COLO829 (cell line): ENCODE measurements around the gene AGBL3.
"Not testable (repeated sequence)": the region's sequence is repeated elsewhere in the genome, so short reads cannot be mapped to it uniquely, and the experiment has no call there.

Source experiments
- DNase-seq: peaks from one replicate; pipeline ENCODE4 v3.0.0; 2012; ENCODE audit warnings: low spot score

AGBL3 gene

DNA sequence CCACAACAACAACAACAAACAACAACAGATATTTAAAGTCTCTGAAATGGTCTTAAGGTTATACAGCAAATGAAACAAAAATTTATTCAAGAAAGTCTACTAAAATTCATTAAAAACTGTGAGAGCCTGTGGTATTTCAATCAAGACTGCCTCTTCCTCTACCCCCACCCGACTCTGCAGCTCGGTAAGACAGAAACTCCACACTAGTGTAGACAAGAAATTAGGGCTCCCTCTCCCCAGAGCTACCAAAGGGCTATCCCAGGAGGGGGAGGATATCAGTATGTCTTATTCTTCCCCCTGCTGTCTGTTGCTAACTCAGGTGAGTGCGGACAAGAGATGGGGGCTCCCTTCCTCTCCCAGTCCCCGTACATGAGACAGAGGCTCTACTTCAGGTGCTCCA is 90.6 kb downstream of the AGBL3 start:
- DNase-seq = no peak

DNA sequence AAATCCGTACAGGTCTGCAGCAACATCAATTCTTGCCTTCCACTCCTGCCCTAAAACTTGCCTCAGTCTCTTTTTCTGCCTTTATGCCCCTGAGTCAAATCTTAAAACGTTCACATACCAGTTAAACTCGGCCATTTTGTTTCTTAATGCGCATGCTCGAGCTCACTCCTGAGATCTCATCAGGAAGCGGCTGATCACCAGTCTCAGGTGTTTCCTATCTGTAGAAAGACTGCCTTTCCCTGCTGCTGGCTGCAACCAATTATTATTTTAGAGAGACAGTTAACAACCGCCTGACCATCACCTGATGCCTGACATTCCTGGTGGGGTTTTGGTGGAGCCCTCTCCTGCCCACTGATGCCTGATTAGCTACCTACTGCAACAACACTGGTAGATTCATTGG is 91.3 kb downstream of the AGBL3 start:
- DNase-seq = no peak

DNA sequence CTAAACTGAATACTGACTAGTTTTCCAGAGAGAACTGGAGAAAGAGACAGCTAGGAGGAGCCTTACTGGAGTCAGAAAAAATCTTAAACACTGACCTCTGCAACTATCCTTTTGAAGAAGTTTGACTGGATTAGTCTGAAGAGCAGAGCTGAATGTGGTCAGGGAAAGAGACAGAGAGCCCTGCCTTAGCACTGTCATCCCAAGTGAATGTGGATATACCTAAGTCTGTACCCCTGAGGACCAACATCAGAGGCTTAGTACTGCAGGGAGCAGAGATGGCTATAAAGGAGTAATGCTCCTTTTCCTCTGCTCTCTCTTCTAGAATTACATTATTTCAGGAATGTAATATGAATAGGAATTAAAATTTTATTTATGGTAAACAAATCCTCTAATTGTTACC is 91.7 kb downstream of the AGBL3 start:
- DNase-seq = no peak

DNA sequence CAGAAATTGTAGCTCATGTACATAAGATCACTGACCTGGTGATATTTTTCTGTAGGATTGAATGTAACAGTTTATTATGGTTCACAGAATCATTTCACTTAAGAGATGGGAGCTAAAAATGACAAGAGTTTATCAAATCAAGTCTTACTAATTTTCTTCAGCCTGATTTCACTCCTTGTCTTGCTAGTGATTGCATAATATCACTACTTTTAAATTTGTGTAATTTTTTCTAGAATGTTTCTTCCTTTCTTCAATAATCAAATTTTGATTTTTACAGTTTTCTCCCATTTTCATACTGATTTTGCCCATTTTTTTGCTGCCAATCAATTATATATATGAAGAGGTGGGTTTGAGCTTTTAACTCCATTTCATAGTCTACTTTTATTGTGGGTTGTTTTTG is 92.8 kb downstream of the AGBL3 start:
- DNase-seq = no peak

DNA sequence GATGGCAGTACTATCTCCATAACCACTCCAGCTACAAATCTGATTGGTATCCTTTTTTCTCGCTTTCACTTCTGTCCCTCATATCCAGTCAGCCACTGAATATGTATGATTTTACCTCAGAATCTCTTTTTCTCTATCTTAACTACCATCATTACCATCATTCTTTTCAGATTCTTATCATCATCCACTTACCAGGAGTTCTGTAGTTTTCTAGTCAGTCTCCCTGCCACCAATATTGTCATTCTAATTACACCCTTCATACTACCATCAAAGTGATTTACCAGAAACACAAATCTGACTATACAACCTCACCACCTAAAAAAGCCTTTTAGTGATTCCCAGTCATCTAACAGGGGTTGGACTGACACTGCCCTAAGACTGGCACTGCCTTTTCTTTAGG is 96.7 kb downstream of the AGBL3 start:
- no peak for DNase-seq

DNA sequence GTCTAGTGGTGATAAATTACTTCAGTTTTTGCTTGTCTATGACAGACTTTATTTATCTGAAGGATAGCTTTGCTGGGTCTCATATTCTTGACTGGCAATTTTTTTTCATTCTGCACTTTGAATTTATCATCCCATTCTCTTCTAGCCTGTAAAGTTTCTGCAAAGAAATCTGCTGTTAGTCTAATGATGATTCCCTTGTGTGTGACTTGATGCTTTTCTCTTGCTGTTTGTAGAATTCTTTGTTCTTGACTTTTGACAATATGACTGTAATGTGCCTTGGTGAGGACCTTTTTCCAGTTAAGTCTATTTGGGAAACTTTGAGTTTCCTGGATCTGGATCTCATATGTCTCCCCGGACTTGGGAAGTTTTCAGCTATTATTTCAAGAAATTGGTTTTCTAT is 102.3 kb downstream of the AGBL3 start:
- DNase-seq = no peak

DNA sequence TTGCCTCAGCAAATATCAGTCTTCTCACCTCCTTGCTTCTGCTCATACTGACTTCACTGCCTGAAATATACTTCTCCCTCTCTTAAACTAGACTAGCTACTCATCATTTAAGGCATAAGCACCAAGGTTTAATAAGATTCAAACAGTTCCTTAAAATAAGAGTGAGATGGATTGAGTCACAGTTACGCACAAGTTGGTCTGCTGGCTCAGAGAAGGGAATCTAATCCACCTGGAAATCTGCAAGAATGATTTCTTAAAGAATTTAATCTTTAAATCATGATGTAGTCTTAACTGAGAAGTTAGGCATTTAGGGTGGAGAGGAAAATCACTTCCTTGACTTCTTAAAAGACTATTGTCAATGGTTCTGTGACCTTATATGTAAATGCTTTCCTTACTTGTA is 105.4 kb downstream of the AGBL3 start:
- DNase-seq = no peak

DNA sequence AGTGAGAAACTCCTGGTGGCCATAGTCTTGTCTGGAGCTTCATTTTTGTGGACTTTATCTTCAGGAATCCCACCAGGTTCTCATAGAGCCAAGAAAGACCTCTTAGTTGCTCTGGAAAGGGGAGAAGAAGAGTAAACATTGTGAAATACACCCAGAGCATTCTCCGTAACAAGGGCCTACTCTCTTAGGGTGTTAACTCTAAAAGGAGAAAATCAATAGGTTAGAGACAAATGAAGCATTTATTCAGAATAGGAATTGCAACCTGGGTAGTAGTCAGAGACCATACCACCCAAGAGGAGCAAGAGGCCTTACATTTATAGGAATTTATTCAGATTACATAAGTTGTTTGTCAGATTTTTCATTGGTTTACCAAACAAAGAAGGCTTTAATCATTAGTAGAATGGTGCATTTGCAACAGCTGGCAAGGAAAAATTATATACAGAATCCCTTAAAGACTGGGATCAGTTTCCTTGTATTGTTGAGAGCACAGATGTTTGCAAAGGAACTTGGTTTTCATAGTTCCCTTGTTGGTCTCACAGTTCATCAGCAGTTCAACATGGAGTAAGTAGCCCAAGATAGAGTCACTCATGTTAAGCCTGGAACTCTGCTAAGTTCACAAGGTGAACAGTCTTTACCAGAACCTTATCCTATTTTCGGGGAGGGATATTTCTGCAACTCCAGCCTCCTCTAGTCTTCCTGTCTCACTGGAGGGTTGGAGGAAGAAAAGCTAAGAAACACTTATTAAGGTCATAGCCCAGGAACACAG is 108.3 kb downstream of the AGBL3 start:
- DNase-seq = no peak

DNA sequence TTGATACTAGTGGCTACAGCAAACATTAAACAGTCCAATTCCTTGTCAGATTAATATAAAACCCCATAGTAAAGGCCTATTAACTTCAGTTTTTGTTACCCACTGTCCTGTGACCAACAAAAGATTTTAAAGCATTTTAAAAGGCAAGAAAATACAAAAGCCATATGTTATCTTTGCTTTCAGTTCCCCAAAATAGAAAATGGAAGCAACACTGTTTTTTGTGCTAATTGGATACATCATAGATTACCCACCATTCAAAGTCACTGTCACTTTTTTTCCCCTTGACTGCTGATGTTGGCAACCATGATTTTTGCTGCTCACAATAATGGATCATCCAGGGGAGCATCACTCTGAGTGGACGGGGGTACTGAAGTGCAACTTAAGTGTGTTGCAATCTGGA is 109.1 kb downstream of the AGBL3 start:
- DNase-seq = no peak

DNA sequence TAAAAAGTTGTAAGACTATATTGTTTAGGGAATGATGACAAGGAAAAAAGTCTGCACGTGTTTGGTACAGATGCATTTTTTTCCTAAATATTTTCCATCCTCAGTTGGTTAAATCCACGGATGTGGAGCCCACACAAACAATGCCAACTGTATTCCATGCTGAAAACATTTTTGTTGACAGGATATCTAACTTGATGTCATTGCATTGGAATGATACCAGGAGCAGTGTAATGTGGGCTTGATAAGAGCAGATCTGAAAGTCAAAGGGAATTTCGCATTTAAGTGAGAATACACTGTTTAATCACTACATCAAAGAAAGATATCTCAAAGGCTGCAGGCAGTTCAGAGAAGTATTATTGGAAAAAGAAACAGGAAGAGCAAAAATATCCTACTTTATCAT is 112.1 kb downstream of the AGBL3 start:
- peak; percentile 69 for DNase-seq

DNA sequence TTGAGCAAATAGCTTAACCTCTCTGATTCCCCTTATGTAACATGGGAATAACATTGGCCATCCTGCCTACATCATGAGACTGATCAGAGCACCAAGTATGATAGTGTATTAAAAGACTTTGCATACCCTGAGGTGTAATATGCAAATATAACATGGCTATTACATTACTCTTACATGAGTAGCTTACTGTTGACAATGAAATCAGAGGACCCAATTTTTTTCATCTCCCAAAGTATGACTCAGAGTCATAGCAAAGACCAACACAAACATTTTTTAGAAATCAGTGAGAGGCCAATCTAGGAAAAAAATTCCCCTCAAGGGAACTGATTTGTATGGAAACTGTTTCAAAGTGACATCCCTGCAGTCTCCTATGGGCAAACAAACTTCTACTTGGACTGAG is 114.5 kb downstream of the AGBL3 start:
- DNase-seq = peak; percentile 67

DNA sequence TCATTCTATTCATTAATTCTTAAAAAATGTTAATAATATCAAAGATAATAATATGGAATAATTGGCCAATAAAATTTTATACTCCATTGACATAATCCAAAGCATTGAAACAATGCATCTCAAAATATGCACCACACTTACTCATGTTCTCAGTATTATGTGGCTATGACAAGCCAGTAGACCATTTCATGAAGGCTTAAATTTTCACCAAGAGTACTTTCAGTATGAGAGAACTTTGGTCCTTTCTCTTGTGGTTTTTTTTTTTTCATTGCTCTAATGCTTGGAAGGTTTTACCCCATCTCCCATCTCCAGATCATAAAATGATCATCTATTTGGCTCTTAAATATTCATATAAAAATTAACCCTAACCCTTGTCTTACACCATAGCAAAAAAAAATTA is 116.1 kb downstream of the AGBL3 start:
- DNase-seq = no peak

DNA sequence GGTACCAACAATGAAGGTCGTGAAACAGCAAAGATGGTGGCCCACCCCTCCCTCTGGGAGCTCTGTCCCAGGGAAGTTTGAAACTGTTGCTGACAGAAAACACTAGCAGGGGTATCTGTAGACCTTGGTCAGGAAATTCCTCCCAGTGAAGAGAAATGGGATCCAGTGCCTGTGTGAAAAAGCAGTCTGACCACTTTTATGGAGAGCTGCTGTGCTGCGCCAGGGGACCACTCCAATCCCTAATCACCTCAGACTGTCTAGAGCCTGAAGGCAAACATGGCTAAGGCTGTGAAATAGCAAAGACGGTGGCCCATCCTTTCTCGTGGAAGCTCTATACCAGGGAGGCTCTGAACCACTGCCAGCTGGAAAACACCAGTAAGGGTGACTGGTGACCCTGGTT is 123.3 kb downstream of the AGBL3 start:
- no peak for DNase-seq

DNA sequence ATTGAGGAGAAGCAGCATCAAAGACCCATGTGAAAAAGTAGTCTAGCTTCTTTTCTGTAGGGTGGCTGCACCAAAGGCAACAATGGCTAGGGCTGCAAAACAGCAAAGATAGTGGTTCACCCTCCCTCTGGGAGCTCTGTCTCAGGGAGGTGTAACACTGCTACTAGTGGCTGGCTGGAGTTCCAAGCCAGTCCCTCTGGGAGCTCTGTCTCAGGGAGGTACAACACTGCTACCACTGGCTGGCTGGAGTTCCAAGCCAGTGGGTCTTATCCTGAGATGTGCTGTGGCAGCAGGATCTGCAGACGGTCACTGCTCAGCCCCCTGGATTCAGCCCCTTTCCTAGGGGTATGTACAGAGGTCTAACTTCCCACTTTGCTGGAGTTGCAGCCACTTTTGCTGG is 123.7 kb downstream of the AGBL3 start:
- DNase-seq = no peak

DNA sequence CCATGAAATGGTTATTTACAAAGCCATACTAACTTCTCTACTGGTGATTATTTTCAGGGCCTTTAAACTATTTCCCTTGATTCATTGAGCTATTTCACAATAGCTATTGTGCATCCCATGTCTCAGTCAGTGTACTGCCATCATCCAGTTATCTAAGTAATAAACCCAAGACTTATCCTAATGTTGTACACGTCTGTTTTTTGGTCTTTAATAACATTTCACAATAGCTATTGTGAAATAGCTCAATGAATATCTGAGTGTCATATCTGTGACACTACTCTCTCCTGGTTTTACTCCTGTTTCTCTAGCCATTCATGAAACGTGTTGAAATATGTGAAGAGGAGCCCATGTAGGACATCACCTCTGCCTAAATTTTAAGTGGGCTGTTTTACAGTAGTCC is 125.1 kb downstream of the AGBL3 start:
- DNase-seq = no peak

DNA sequence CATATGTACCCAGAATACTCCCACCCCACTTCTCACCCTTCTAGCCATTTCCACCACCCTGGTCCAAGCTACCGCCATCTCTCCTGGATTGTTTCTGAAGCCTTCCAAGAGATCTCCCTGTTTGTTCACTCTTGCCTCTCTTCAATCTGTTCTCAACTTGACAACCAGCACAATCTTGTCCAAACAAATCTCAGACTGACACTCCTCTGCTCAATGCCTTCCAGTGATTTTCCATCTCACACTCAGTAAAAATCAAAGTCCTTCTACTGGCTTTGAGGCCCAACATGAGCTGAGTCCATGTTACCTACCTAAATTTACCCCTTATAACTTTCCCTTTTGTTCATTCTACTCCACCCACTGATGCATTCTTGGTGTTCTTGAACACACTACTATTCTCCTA is 128.3 kb downstream of the AGBL3 start:
- DNase-seq = no peak

DNA sequence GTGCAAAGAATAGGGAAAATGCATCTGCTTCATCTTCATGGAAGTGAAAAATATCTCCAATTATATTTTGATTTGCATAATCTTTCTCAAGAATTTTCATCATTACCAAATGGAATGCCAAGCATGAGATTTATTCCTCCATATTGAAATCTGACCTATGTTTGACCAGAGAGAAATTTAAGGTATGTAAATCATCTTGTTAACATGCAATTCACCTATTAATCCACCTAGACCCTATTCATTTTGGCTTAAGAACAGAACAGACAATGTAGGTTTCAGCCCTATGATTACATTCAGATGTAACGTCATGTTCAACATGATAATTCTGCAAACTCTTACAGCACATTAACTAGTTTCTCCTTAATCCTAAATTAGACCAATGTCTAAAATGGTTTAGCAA is 130.8 kb downstream of the AGBL3 start:
- DNase-seq = no peak

DNA sequence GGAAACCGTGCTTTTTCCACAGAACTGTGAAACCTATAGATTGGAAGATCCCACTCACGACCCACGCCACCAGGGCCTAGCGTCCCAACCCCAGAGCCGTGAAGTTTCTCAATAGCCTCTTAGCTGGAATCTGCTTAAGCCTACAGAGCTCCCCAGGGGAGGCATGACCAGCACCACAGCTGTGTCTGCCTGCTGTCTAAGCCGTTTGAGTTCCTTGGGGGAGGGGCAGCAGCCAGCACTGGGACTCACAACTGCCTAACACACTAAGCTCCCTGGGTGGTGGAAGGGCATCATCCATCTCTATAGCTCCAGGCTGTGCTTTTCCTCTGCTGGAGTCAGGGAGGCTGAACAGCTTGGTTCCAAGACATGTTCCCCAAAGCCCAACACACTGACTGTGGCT is 135.6 kb downstream of the AGBL3 start:
- DNase-seq = no peak

DNA sequence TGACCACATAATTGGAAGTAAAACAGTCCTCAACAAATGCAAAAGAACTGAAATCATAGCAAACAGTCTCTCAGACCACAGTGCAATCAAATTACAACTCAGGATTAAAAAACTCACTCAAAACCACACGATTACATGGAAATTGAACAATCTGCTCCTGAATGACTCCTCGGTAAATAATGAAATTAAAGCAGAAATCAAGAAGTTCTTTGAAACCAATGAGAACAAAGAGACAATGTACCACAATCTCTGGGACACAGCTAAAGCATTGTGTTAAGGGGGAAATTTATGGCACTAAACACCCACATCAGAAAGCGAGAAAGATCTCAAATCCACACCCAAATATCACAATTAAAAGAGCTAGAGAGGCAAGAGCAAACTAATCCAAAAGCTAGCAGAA is 138.3 kb downstream of the AGBL3 start:
- not testable (repeated sequence) for DNase-seq

DNA sequence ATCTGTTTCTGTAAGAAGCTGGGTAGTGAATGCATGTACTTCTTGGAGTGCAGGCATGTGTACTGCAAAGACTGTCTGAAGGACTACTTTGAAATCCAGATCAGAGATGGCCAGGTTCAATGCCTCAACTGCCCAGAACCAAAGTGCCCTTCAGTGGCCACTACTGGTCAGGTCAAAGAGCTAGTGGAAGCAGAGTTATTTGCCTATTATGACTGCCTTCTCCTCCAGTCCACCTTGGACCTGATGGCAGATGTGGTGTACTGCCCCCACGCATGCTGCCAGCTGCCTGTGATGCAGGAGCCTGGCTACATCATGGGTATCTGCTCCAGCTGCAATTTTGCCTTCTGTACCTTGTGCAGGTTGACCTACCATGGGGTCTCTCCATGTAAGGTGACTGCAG is 142.6 kb downstream of the AGBL3 start:
- no peak for DNase-seq

DNA sequence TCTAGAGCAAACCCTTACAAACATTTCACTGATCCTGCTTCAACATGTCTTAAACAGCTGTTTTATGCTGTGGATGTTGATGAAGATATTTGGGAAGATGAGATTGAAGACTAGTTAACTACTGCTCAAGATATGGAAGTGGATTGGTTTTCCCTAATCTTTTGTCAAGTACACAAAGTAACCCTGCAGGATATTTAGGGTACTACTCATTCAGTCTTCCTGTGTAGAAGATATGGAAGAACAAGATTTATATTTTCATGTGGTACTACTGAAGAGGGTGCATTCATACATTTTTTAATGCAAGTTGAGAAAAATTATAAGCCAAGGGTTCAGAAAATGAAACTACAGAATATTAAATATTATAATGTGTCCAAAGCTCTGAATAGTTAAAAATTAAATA is 143.3 kb downstream of the AGBL3 start:
- DNase-seq = no peak

DNA sequence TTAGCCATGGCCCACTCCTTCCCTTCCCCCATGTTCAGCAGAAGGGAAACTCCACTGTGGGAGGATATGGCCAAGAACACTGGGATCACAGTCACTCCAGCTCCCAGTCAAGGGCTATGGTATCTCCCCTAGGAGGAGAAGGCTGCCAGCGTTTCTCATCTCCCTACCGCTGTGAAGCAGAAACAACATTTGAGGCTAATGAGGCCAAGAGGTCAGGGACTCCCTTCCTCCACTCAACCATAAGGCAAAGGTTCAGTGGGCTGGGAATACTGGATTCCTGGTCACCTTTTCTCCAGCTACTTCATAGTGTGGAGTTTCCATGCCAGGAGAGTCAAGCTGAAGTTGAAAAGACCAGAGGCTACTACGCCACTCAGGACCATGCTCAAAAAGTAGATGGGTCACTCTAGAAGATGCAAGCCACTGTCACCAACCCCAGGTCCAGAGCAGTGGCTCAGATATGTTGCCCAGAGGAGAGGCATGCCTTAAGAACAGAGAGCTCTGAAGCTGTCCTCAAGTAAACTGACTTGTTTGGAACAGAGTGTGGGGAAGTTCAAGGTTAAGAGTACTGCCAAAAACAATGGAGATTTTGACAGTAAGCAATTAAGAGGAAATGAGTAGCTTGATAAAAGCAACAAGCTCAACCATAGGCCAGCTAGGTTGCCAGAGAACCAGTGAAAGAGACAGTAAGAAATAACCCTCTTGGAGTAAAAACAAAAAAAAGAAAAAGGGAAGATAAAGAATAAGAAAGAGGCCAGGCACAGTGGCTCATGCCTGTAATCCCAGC is 157.8 kb downstream of the AGBL3 start:
- DNase-seq = no peak

DNA sequence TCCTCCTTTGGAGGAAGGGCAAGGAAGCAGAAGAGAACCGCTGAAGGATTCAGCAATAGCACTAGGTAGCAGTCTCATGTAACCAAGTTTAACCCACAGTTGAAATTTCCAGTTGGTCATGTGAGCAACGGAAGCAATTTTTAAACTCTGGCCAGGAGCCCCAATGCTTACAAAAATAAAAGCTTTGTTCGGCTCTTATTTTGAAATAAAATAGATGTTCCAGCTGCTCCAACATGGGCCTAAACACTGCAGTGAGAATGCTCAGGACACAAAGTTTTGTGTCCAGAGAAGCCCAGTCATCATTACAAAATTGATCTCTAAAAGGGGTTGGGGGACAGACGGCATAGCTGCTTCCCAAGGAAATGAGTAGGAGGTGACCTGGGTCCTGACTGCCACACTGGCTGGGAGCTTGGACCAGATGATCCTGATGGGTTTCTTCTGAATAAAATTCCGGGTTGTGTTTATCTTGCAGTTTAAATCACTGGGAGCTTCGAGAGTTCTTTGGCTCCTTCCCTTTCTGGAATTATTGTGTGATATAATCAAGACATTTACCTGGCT is 161.1 kb downstream of the AGBL3 start:
- DNase-seq = peak; percentile 71
